HS-27A (cell line): Measurements from ENCODE around the gene PAPSS2.

Experiments used
- DNase-seq: peaks from one replicate; pipeline ENCODE4 v3.0.0-alpha.2; 2012; ENCODE audit warnings: low read depth, missing footprints

The PAPSS2 gene

GRCh38 chr10:87750001-87750671 lies 90.5 kb downstream of the PAPSS2 start:
- DNase-seq: no peak

DNA sequence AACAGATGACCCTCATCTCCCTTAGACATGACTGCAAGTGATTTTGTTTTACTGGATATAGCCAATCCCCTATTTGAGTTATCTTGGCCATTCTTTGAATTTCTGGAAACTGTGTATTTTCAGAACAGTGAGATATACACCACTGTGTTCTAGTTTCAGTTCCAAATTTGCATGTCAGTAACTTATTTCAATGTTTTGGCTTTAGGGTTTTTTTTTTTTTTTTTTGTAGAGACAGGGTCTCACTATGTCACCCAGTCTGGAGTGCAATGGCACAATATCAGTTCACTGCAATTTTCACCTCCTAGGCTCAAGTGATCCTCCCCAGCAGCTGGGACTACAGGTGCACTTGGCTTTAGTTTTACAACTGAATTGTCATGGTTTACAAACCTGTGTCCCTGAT lies 91.1 kb downstream of the PAPSS2 start:
- DNase-seq: no peak

- no peak for DNase-seq
Measured at GRCh38 chr10:87751274-87751673, 91.6 kb downstream of the PAPSS2 start.

GRCh38 chr10:87752566-87752965 lies 92.9 kb downstream of the PAPSS2 start:
- DNase-seq: no peak

GRCh38 chr10:87753995-87754866 lies 94.6 kb downstream of the PAPSS2 start:
- no peak for DNase-seq

GRCh38 chr10:87757685-87758084 lies 98.0 kb downstream of the PAPSS2 start:
- DNase-seq: no peak

DNA sequence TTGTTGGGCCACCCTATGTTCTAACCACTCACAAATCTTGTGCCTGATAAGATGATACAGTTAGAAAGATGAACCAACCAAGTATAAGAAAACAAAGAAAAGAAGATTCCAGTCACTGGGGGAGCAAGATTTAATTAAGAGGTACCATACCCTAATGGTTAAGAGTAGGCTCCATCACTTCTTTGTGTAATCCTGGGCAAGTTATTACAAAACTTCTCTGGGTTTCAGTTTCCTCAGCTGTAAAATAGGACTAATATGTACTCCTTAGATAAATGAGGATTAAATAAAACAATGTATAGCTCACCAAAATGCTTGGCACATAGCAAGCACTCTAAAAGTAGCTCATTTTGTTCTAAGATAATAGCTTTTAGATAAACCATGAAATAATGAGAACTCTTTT lies 99.9 kb downstream of the PAPSS2 start:
- no peak for DNase-seq

DNA sequence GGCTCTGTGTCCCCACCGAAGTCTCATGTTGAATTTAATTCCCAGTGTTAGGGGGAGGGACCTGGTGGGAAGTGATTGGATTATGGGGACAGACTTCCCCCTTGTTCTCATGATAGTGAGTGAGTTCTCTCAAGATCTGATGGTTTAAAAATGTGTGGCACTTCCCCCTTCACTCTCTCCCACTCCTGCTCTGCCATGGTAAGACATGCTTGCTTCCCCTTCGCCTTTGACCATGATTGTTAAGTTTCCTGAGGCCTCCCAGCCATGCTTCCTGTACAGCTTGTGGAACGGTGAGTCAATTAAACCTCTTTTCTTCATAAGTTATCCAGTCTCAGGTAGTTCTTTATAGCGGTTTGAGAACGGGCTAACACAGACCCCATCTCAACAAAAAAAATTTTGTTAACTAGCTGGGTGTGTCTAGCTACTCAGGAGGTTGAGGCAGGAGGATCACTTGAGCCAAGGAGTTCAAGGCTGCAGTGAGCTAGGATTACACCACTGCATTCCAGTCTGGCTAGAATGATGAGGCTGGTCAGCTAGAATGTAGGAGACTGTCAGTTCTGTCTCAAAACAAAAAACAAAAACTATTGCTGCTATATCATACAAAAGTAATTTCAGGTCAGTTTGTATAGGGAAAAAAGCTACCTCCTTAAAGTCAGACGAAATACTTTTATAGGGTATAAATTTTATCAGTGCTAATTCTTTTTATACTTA lies 100.7 kb downstream of the PAPSS2 start:
- no peak for DNase-seq

DNA sequence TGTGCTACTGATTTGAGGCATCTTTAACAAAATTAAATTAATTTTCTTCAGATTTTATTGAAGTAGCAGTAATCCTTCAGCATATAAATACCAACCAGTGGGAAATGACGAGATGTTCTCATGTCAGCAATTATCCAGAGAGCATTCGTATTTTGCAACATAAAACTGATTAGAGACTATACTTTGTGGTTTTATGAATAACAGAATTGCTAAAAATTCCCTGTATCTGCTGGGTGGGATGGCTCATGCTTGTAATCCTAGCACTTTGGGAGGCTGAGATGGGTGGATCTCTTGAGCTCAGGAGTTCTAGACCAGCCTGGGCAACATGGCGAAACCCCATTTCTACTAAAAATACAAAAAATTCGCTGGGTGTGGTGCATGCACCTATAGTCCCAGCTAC lies 101.5 kb downstream of the PAPSS2 start:
- no peak for DNase-seq

GRCh38 chr10:87761892-87762291 lies 102.2 kb downstream of the PAPSS2 start:
- DNase-seq: no peak

GRCh38 chr10:87763086-87763861 lies 103.6 kb downstream of the PAPSS2 start:
- DNase-seq: no peak

GRCh38 chr10:87764072-87764934 lies 104.6 kb downstream of the PAPSS2 start:
- no peak for DNase-seq

- DNase-seq: no peak
Measured at GRCh38 chr10:87765666-87766376, 106.1 kb downstream of the PAPSS2 start.

DNA sequence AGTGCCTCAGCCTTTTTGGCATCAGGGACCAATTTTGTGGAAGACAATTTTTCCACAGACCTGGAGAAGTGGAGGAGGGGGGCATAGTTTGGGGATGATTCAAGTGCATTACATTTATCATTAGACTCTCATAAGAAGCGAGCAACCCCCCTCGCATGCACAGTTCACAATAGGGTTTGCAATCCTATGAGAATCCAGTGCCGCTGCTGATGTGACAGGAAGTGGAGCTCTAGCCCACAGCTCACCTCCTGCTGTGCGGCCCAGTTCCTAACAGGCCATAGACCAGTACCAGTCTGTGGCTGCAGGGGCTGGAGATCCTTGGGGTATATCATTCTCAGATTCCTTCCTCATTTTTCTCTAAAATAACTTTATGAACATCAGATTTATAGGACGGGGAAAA lies 107.6 kb downstream of the PAPSS2 start:
- no peak for DNase-seq

DNA sequence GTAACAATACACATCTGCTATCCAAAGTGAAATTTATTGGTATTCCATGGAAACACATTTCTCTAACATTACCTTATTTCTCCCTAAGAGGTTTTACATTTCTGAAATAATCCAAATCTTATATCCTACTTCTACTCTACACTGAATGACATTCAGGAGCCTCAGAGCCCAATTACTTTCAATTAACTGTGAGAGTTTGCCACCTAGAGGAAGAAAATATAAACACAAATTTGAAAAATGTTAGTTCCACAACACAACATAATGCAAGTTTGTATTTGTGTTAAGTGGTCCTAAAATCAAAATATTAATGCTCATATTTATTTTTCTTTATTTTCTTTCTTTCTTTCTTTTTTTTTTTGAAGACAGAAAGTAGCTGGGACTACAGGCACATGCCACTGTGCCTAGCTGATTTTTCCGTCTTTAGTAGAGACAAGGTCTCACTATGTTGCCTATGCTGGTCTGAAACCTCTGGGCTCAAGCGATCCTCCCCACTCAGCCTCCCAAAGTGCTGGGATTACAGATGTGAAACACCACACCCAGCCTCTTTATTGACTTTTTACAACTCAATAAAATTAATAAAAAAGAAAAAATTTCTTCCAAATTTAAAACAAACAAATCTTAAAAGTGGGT lies 112.3 kb downstream of the PAPSS2 start:
- DNase-seq: no peak

DNA sequence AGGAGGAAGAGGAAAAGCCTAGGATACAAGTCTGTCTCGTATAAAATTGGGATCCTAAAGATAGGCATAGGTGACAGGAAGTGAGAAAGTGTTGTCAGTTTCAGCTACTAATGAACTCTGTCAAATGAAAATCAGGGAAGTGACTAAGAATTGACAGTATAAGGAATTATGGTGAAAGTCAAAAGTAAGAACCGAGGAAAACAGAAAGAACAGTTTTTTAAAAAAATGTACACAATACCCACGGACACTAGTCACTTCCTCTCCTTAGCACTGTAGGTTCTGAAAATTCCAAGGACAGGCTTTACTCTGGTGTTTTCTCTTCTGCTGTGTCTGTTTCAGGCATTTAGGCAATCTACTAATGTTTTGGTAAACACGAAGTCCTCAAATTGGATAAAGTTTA lies 116.1 kb downstream of the PAPSS2 start:
- DNase-seq: no peak

DNA sequence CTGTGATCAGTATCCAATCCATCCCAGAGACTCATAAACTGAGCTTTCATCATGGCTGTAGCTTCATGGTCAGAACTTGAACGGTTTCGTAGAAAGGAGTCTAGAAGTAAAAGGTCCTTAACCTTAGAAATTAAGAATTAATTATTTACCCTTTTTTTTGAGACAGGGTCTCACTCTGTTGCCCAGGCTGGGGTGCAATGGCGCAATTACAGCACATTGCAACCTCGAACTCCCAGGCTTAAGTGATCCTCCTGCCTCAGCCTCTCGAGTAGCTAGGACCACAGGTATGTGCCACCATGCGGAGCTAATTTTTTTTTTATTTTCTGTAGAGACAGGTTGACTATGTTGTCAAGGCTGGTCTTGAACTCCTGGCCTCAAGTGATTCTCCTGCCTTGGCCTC lies 116.7 kb downstream of the PAPSS2 start:
- DNase-seq: no peak

DNA sequence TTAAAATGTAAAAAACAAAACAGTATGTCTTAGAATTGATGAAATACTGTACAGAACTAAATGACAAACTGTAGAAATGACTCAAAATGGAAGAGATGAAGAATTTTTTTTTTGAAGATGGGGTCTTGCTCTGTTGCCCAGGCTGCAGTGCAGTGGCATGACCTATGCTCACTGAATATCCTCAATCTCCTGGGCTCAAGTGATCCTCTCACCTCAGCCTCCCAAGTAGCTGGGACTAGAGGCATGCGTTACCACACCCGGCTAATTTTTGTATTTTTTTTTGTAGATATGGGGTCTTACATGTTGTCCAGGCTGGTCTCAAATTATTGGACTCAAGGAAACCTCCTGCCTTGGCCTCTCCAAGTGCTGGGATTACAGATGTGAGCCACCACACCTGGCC lies 121.9 kb downstream of the PAPSS2 start:
- DNase-seq: no peak

- DNase-seq: no peak
Measured at GRCh38 chr10:87782721-87783120, 123.0 kb downstream of the PAPSS2 start.

GRCh38 chr10:87786421-87786820 lies 126.7 kb downstream of the PAPSS2 start:
- DNase-seq: no peak
